ENCODE measurements around the gene NOL4L.

The NOL4L gene

DNA sequence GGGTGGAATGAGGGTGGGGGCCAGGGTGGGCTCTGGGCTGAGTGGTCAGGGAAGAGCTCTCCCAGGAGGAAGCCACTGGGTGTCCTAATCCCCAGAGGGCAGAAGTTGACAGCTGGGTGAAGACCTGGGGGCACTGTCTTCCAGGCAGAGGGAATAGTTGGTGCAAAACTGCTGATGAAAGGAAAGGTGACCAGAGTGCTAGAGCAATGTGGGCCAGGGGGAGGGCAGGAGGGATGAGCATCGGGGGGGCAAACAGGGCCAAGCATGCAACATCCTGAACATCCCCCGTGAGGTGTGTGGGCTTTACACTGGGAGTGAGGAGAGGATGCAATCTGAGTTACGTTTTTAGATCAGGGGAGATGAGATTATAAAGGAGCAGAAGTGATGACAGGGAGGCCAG, 97.8 kb downstream of the NOL4L start:
- TF ChIP-seq SPI1 (IDR thresholded peaks at IDR 0.05; ENCODE audit: borderline replicate concordance, low read depth) (no peak), CTCF (IDR thresholded peaks at IDR 0.05; ENCODE audit: insufficient read depth, low read length) (no peak), REST (IDR thresholded peaks at IDR 0.05; ENCODE audit: insufficient replicate concordance, low read depth) (no peak), GABPA (IDR thresholded peaks at IDR 0.05; ENCODE audit: low read depth) (no peak), POLR2AphosphoS5 (IDR thresholded peaks at IDR 0.05; ENCODE audit: low read depth) (no peak)
- no peaks in the 10 kb centered on the region for H3K27me3 ChIP-seq (ENCODE audit: insufficient read depth, poor library complexity, severe bottlenecking)
- no peak overlapping the region for H3K4me3 ChIP-seq (replicated peaks; ENCODE audit: insufficient read depth, low read length)
- no peak for DNase-seq (ENCODE audit: low read depth in 1 of 2, low spot score in 1 of 2)
- H3K27ac ChIP-seq (replicated peaks): no peak overlapping the region

DNA sequence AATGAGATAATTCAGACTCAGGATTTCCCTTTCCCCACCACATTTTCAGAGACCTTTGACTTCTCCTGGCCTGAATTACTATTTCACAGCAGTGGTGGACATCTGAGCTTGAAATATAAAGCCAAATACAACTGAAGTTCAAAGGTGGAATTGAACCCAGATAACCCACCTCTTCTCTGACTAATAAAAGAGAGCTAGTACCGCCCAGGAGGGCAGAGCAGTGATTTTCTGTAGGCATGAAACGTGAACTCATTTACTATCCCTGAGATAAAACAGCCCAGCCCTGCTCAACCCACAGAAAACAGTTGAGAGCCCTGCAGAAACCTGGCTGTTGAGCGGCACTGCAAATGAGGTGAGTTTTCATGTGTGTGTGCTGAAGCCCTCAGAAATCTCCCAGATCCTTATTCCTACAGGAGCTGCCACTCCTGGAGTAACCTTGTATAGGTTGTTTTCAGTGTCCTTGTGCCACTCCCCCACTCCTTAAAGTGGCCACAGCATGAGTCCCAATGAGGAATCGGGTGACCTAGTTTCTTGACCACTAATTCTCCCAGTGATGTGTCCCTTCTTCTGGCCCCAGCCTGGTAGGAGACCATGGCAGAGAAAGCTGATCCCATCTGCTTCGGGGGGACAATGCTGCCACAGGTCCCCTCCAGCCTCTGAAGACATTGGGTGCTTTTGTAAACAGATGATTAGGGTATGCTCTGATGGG, 99.2 kb downstream of the NOL4L start:
- Histone ChIP-seq H3K27me3 (ENCODE audit: insufficient read depth, poor library complexity, severe bottlenecking) (no peaks in the 10 kb centered on the region), H3K27ac (replicated peaks) (no peak overlapping the region), H3K4me3 (replicated peaks; ENCODE audit: insufficient read depth, low read length) (no peak overlapping the region)
- DNase-seq (ENCODE audit: low read depth in 1 of 2, low spot score in 1 of 2): no peak
- TF ChIP-seq POLR2AphosphoS5 (IDR thresholded peaks at IDR 0.05; ENCODE audit: low read depth) (no peak), GABPA (IDR thresholded peaks at IDR 0.05; ENCODE audit: low read depth) (no peak), REST (IDR thresholded peaks at IDR 0.05; ENCODE audit: insufficient replicate concordance, low read depth) (no peak), SPI1 (IDR thresholded peaks at IDR 0.05; ENCODE audit: borderline replicate concordance, low read depth) (no peak), CTCF (IDR thresholded peaks at IDR 0.05; ENCODE audit: insufficient read depth, low read length) (no peak)

DNA sequence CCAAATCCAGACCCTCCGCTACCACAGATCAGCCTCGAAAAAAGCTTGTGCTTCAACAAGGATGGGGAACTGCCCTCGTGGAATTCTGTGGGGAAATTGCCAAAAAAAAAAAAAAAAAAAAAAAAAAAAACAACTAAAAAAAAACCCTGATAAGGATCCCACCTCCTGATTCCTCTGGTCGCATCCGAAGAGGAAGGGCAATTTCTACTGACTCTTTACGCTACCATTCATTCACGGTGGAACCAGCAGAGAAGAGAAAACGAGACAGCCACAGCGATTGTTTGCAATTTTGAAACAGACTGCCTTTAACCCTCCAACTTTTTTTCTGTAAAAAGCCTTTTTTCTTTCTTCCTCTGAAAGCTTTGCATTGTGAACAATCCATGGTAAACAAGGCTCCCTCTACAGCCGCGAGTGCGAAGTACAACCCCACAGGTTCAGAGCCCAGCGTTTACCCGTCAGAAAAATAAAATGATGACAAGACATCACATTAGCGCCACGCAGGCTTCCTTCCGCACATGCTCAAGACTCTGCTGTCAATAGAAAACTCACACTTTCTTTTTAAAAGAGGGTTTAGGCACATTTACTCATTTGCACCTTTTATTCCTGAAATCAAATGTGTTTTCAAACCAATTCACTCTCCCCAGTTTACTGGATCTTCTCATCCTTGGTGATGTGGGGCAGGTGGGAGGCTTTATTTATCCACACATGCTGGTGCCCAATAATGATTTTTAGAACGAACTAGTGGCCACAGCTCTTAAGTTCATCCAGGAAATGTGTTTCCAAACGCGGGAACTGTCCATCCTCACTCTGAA, 100.0 kb downstream of the NOL4L start:
- H3K4me3 ChIP-seq (replicated peaks; ENCODE audit: insufficient read depth, low read length): peak overlapping the region; percentile 72
- DNase-seq (ENCODE audit: low read depth in 1 of 2, low spot score in 1 of 2): peak; percentile 67 to 87
- peak overlapping the region; percentile 73 for H3K27ac ChIP-seq (replicated peaks)
- no peaks in the 10 kb centered on the region for H3K27me3 ChIP-seq (ENCODE audit: insufficient read depth, poor library complexity, severe bottlenecking)
- TF ChIP-seq SPI1 (IDR thresholded peaks at IDR 0.05; ENCODE audit: borderline replicate concordance, low read depth) (no peak; the same call in 1 of the 2 replicates), CTCF (IDR thresholded peaks at IDR 0.05; ENCODE audit: insufficient read depth, low read length) (peak; percentile 58)

All from HL-60 (cell line).